Measurements from ENCODE around the gene RASSF5. TPM values are rescaled to one million over a fixed set of nuclear protein-coding genes. Genes with fewer than 3 reads are reported as not detected.

RASSF5 gene
- total RNA-seq, 1 experiment from 2014 or later, result 12.4 TPM

- H3K79me2 ChIP-seq (ENCODE audit: low read depth), result no peaks in the 10 kb centered on the region
- peaks cover 17% of the 10 kb centered on the region for H3K4me1 ChIP-seq (replicated peaks; ENCODE audit: insufficient read depth)
- H3F3A ChIP-seq (ENCODE audit: insufficient read depth, low read depth), result peaks cover 8% of the 10 kb centered on the region; the same call in 1 of the 2 replicates
- no peak overlapping the region for H3K27ac ChIP-seq
- no peak overlapping the region for H3K4me2 ChIP-seq
- H2AFZ ChIP-seq, result no peak overlapping the region
- no peaks in the 10 kb centered on the region for H3K27me3 ChIP-seq (ENCODE audit: insufficient read depth, low read depth)
- H3K36me3 ChIP-seq (ENCODE audit: low read depth), result peaks cover 21% of the 10 kb centered on the region
- POLR2A ChIA-PET (ENCODE audit: unreplicated experiment), result no interaction called here
- no peaks in the 10 kb centered on the region for H4K20me1 ChIP-seq (ENCODE audit: insufficient read depth)
- no peak for TF ChIP-seq EZH2 (IDR thresholded peaks at IDR 0.05; ENCODE audit: low read depth)
- TF ChIP-seq, protein P1, sequence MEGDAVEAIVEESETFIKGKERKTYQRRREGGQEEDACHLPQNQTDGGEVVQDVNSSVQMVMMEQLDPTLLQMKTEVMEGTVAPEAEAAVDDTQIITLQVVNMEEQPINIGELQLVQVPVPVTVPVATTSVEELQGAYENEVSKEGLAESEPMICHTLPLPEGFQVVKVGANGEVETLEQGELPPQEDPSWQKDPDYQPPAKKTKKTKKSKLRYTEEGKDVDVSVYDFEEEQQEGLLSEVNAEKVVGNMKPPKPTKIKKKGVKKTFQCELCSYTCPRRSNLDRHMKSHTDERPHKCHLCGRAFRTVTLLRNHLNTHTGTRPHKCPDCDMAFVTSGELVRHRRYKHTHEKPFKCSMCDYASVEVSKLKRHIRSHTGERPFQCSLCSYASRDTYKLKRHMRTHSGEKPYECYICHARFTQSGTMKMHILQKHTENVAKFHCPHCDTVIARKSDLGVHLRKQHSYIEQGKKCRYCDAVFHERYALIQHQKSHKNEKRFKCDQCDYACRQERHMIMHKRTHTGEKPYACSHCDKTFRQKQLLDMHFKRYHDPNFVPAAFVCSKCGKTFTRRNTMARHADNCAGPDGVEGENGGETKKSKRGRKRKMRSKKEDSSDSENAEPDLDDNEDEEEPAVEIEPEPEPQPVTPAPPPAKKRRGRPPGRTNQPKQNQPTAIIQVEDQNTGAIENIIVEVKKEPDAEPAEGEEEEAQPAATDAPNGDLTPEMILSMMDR (conservative IDR thresholded peaks at IDR 0.05), result no peak
- intact Hi-C loops (cut with micrococcal nuclease; ENCODE audit: unreplicated experiment), result no loop called here
- H3K9me2 ChIP-seq (ENCODE audit: insufficient read depth), result no peaks in the 10 kb centered on the region
- DNase-seq, result no peak
- CTCF ChIA-PET, result no interaction called here
- H3K9me3 ChIP-seq (ENCODE audit: insufficient read depth, low read depth), result no peaks in the 10 kb centered on the region
- BruUV-seq (replicated peaks), result no TSS peak
- no peak overlapping the region for H3K4me3 ChIP-seq
Measured at GRCh38 chr1:206593351-206593925, 86.1 kb downstream of the RASSF5 start.

GRCh38 chr1:206595581-206596318 is 88.4 kb downstream of the RASSF5 start:
- Histone ChIP-seq H3K79me2 (ENCODE audit: low read depth) (no peaks in the 10 kb centered on the region), H3K4me3 (no peak overlapping the region), H3F3A (ENCODE audit: insufficient read depth, low read depth) (peaks cover 3% of the 10 kb centered on the region; the same call in 1 of the 2 replicates), H3K4me1 (replicated peaks; ENCODE audit: insufficient read depth) (peaks cover 1% of the 10 kb centered on the region), H3K36me3 (ENCODE audit: low read depth) (peaks cover 20% of the 10 kb centered on the region), H4K20me1 (ENCODE audit: insufficient read depth) (no peaks in the 10 kb centered on the region), H3K9me3 (ENCODE audit: insufficient read depth, low read depth) (no peaks in the 10 kb centered on the region), H3K27me3 (ENCODE audit: insufficient read depth, low read depth) (no peaks in the 10 kb centered on the region), H3K9me2 (ENCODE audit: insufficient read depth) (no peaks in the 10 kb centered on the region), H2AFZ (no peak overlapping the region), H3K27ac (no peak overlapping the region), H3K4me2 (no peak overlapping the region)
- TF ChIP-seq EZH2 (IDR thresholded peaks at IDR 0.05; ENCODE audit: low read depth), result no peak
- TF ChIP-seq, protein P1 (conservative IDR thresholded peaks at IDR 0.05), result no peak
- DNase-seq, result no peak
- intact Hi-C loops (cut with micrococcal nuclease; ENCODE audit: unreplicated experiment), result no loop called here
- POLR2A ChIA-PET (ENCODE audit: unreplicated experiment), result no interaction called here
- BruUV-seq (replicated peaks), result no TSS peak
- CTCF ChIA-PET, result no interaction called here

- no peaks in the 10 kb centered on the region for H3K4me1 ChIP-seq (replicated peaks; ENCODE audit: insufficient read depth)
- H3K36me3 ChIP-seq (ENCODE audit: low read depth), result peaks cover 15% of the 10 kb centered on the region
- H3K79me2 ChIP-seq (ENCODE audit: low read depth), result no peaks in the 10 kb centered on the region
- no peaks in the 10 kb centered on the region for H3K9me3 ChIP-seq (ENCODE audit: insufficient read depth, low read depth)
- no peak overlapping the region for H3K27ac ChIP-seq
- no peak for TF ChIP-seq EZH2 (IDR thresholded peaks at IDR 0.05; ENCODE audit: low read depth)
- TF ChIP-seq, protein P1 (conservative IDR thresholded peaks at IDR 0.05), result no peak
- no peaks in the 10 kb centered on the region for H3F3A ChIP-seq (ENCODE audit: insufficient read depth, low read depth)
- H3K4me2 ChIP-seq, result no peak overlapping the region
- ChIA-PET CTCF (no interaction called here), POLR2A (ENCODE audit: unreplicated experiment) (no interaction called here)
- H3K27me3 ChIP-seq (ENCODE audit: insufficient read depth, low read depth), result no peaks in the 10 kb centered on the region
- H3K9me2 ChIP-seq (ENCODE audit: insufficient read depth), result no peaks in the 10 kb centered on the region
- no peak overlapping the region for H3K4me3 ChIP-seq
- DNase-seq, result no peak
- BruUV-seq (replicated peaks), result no TSS peak
- no peak overlapping the region for H2AFZ ChIP-seq
- intact Hi-C loops (cut with micrococcal nuclease; ENCODE audit: unreplicated experiment), result no loop called here
- no peaks in the 10 kb centered on the region for H4K20me1 ChIP-seq (ENCODE audit: insufficient read depth)
Measured at GRCh38 chr1:206596319-206596666, 89.0 kb downstream of the RASSF5 start.

Measured in PC-9 (cell line).